ENCODE data around the gene TSPAN18.

- no peak for TF ChIP-seq CTCF (IDR thresholded peaks at IDR 0.05)
- TF ChIP-seq POLR2A (IDR thresholded peaks at IDR 0.05), result no peak
Observed at GRCh38 chr11:44773351-44773965, 46.7 kb downstream of the TSPAN18 start.

All from thyroid gland (tissue), 4 donors.